ENCODE data around the gene HMCN2. TPM values are rescaled to one million over a fixed set of nuclear protein-coding genes. Genes with fewer than 3 reads are reported as not detected.

HMCN2 gene
- total RNA-seq, 1 experiment from 2014 or later: 8.6 TPM

GRCh38 chr9:130327781-130328348 lies 62.3 kb downstream of the HMCN2 start:
- H2BK15ac ChIP-seq (ENCODE audit: low read depth, low read length): no peak overlapping the region
- H4K5ac ChIP-seq (ENCODE audit: insufficient read length, low read depth, low read length): no peak overlapping the region
- DNase-seq: no peak
- H3K27me3 Mint-ChIP-seq (ENCODE audit: low read depth): peaks cover 3% of the 10 kb centered on the region
- no peak overlapping the region for H3K23ac ChIP-seq (ENCODE audit: insufficient read length, low read depth, low read length)
- no peak overlapping the region for H2AFZ ChIP-seq (ENCODE audit: low read length)
- H2BK12ac ChIP-seq (ENCODE audit: insufficient read length, low read depth, low read length): no peak overlapping the region
- H3K9me3 ChIP-seq (ENCODE audit: control insufficient read depth, low read depth, low read length): no peaks in the 10 kb centered on the region
- H3K18ac ChIP-seq (ENCODE audit: insufficient read length, low read depth, low read length): no peak overlapping the region
- TF ChIP-seq CTCF (conservative IDR thresholded peaks at IDR 0.05): no peak
- no peak overlapping the region for H3K4me3 Mint-ChIP-seq
- no peaks in the 10 kb centered on the region for H3K79me1 ChIP-seq (ENCODE audit: insufficient read depth, low read depth, low read length, poor library complexity, severe bottlenecking)
- no peak overlapping the region for H3K4me2 ChIP-seq (ENCODE audit: insufficient read depth, insufficient read length, low read length)
- H3K14ac ChIP-seq (ENCODE audit: insufficient read depth, low read length): no peak overlapping the region
- no peak overlapping the region for H4K91ac ChIP-seq (ENCODE audit: insufficient read length, low read depth, low read length)
- no peak overlapping the region for H3T11ph ChIP-seq (ENCODE audit: low read length)
- H3K27ac Mint-ChIP-seq: no peak overlapping the region
- H4K20me1 ChIP-seq (ENCODE audit: control insufficient read depth, insufficient read depth, insufficient read length): no peaks in the 10 kb centered on the region
- H3K56ac ChIP-seq (ENCODE audit: insufficient read length, low read depth, low read length): no peak overlapping the region
- WGBS (ENCODE audit: extremely low coverage, insufficient read length, low lambda C conversion rate): no CpG with 5 or more reads among the region's 19 CpGs
- no peak overlapping the region for H2BK20ac ChIP-seq (ENCODE audit: low read depth, low read length, poor library complexity, severe bottlenecking)
- H3K9ac ChIP-seq (ENCODE audit: extremely low read depth, insufficient read length, low read length): no peak overlapping the region
- H3K4me1 ChIP-seq (ENCODE audit: insufficient read depth, low read length): no peaks in the 10 kb centered on the region
- H2AK5ac ChIP-seq (ENCODE audit: insufficient read length, low read length): no peak overlapping the region
- no peaks in the 10 kb centered on the region for H3K79me2 ChIP-seq (ENCODE audit: insufficient read depth, low read length)
- no peak overlapping the region for H3K4ac ChIP-seq (ENCODE audit: low read depth, low read length)
- H3K23me2 ChIP-seq (ENCODE audit: insufficient read length, low read depth, low read length, poor library complexity, severe bottlenecking): no peaks in the 10 kb centered on the region
- peaks cover 6 to 20% of the 10 kb centered on the region in 2 experiments for H3K4me1 Mint-ChIP-seq
- H3K36me3 Mint-ChIP-seq (ENCODE audit: insufficient read depth in 1 of 3, low read depth in 3 of 3): peaks cover 2 to 22% (median 8%) of the 10 kb centered on the region in 3 experiments; a peak in 5 of 7 replicates
- H2BK120ac ChIP-seq (ENCODE audit: low read depth, low read length, poor library complexity, severe bottlenecking): no peak overlapping the region
- no peaks in the 10 kb centered on the region for H3K9me3 Mint-ChIP-seq
- H2BK5ac ChIP-seq (ENCODE audit: insufficient read length, low read length): no peak overlapping the region
- no peak overlapping the region for H4K8ac ChIP-seq (replicated peaks; ENCODE audit: insufficient read length, low read depth, low read length)
- no peak overlapping the region for H3K27ac ChIP-seq (ENCODE audit: insufficient read length, low read depth, low read length)
- no peaks in the 10 kb centered on the region for H3K27me3 ChIP-seq (ENCODE audit: insufficient read depth, low read length)

Measured in H9 (cell line).